Astrocyte (in vitro differentiated cells and primary cell): ENCODE measurements around the gene HIRA. TPM values are rescaled to one million over a fixed set of nuclear protein-coding genes. Genes with fewer than 3 reads are reported as not detected.
"Not testable (repeated sequence)": the region's sequence is repeated elsewhere in the genome, so short reads cannot be mapped to it uniquely, and the experiment has no call there.

Experiments used
- DNase-seq: peaks from one replicate; pipeline ENCODE4 v3.0.0-alpha.2; 2010; ENCODE audit warnings: low read depth
- FAIRE-seq: peaks from 2 replicates; lab custom pipeline; 2011; peaks lifted over from hg19 to GRCh38; lab: Jason Lieb, UNC
- H2AFZ ChIP-seq: 2 replicates; pipeline ENCODE4 v1.6.0; 2012; ENCODE audit warnings: low read depth, low read length, inconsistent platforms
- H3K27ac ChIP-seq: 2 replicates; pipeline ENCODE4 v1.5.1; 2011; ENCODE audit warnings: low read depth, low read length, inconsistent platforms
- H3K27me3 ChIP-seq: 2 replicates; pipeline ENCODE4 v1.6.0; 2011; ENCODE audit warnings: low read length, inconsistent platforms; ENCODE audit not compliant: insufficient read depth
- H3K36me3 ChIP-seq: 2 replicates; pipeline ENCODE4 v1.5.1; 2011; ENCODE audit warnings: low read length, inconsistent platforms; ENCODE audit not compliant: insufficient read depth
- H3K4me1 ChIP-seq: 2 replicates; pipeline ENCODE4 v1.5.1; 2011; ENCODE audit warnings: low read length, inconsistent platforms; ENCODE audit not compliant: insufficient read depth
- H3K4me2 ChIP-seq: 2 replicates; pipeline ENCODE4 v1.6.0; 2012; ENCODE audit warnings: low read length, inconsistent platforms
- H3K4me3 ChIP-seq: 2 replicates; pipeline ENCODE4 v1.5.1; 2011; ENCODE audit warnings: low read depth, mild to moderate bottlenecking, low read length, inconsistent platforms; ENCODE audit not compliant: insufficient read depth
- H3K79me2 ChIP-seq: 2 replicates; pipeline ENCODE4 v1.6.0; 2012; ENCODE audit warnings: mild to moderate bottlenecking, low read length, inconsistent platforms; ENCODE audit not compliant: insufficient read depth
- H3K9ac ChIP-seq: 2 replicates; pipeline ENCODE4 v1.6.0; 2012; ENCODE audit warnings: mild to moderate bottlenecking, low read length, inconsistent platforms
- H3K9me3 ChIP-seq: 2 replicates; pipeline ENCODE4 v1.5.1; 2012; ENCODE audit warnings: low read depth, mild to moderate bottlenecking, low read length, inconsistent platforms; ENCODE audit not compliant: insufficient read depth
- H4K20me1 ChIP-seq: 2 replicates; pipeline ENCODE4 v1.6.0; 2012; ENCODE audit warnings: low read length, inconsistent platforms; ENCODE audit not compliant: insufficient read depth
- H3K27ac Mint-ChIP-seq: one replicate; pipeline ENCODE4 v1.8.0; 2021; ENCODE audit warnings: mild to moderate bottlenecking, mixed read lengths; ENCODE audit not compliant: unreplicated experiment
- H3K27me3 Mint-ChIP-seq: one replicate; pipeline ENCODE4 v1.8.0; 2021; ENCODE audit warnings: low read depth, mixed read lengths; ENCODE audit not compliant: unreplicated experiment
- H3K36me3 Mint-ChIP-seq: one replicate; pipeline ENCODE4 v1.8.0; 2021; ENCODE audit warnings: low read depth, mixed read lengths; ENCODE audit not compliant: unreplicated experiment
- H3K4me1 Mint-ChIP-seq: one replicate; pipeline ENCODE4 v1.8.0; 2021; ENCODE audit warnings: low read depth, mixed read lengths; ENCODE audit not compliant: unreplicated experiment
- H3K4me3 Mint-ChIP-seq: one replicate; pipeline ENCODE4 v1.8.0; 2021; ENCODE audit warnings: mild to moderate bottlenecking, moderate library complexity, mixed read lengths; ENCODE audit not compliant: unreplicated experiment
- H3K9me3 Mint-ChIP-seq: one replicate; pipeline ENCODE4 v1.8.0; 2021; ENCODE audit warnings: mild to moderate bottlenecking, mixed read lengths; ENCODE audit not compliant: unreplicated experiment
- EZH2 ChIP-seq: IDR thresholded peaks from 2 replicates; pipeline ENCODE4 v1.6.1; 2012; ENCODE audit warnings: mild to moderate bottlenecking, low read length, inconsistent platforms; ENCODE audit not compliant: insufficient read depth
- total RNA-seq: library from RNA; stranded (reverse); gene quantifications from 2 replicates; pipeline ENCODE4 v1.2.1, GENCODE V29; 2021
- TF ChIP-seq, protein P1 (sequence below): IDR thresholded peaks from 2 replicates; pipeline ENCODE4 v1.5.1; 2011; ENCODE audit warnings: low read depth, mild to moderate bottlenecking, inconsistent platforms, low read length, moderate library complexity; ENCODE audit not compliant: insufficient read depth

HIRA gene
- total RNA-seq, 1 donor from 2014 or later, result 31.1 TPM

DNA sequence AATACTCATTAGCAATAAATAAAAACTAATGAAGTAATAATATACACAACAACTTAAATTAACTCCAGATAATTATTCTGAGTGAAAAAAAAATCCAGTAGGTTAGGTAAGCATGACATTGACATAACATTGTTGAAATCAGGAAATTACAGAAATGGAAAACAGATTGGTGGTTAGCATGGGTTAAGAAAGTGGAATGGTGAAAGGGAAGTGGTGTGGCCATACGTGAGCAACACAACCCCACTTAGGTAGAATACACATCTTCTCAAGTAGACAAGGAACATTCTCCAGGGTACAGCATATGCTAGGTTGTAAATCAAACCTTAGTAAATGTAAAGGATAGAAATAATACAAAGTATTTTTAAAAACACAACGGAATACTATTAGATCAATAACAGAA, 109.8 kb downstream of the HIRA start:
- Histone ChIP-seq H3K9ac (no peak overlapping the region), H3K36me3 (no peaks in the 10 kb centered on the region), H3K27me3 (no peaks in the 10 kb centered on the region), H3K27ac (no peak overlapping the region), H3K79me2 (no peaks in the 10 kb centered on the region), H4K20me1 (no peaks in the 10 kb centered on the region), H3K9me3 (no peaks in the 10 kb centered on the region), H3K4me1 (no peaks in the 10 kb centered on the region), H2AFZ (no peak overlapping the region), H3K4me2 (no peak overlapping the region), H3K4me3 (no peak overlapping the region)
- H3K9me3 Mint-ChIP-seq, result peaks cover 24% of the 10 kb centered on the region
- no peak for DNase-seq
- H3K27ac Mint-ChIP-seq, result no peak overlapping the region
- H3K36me3 Mint-ChIP-seq, result peaks cover 20% of the 10 kb centered on the region
- H3K27me3 Mint-ChIP-seq, result no peaks in the 10 kb centered on the region
- H3K4me3 Mint-ChIP-seq, result no peak overlapping the region
- no peaks in the 10 kb centered on the region for H3K4me1 Mint-ChIP-seq
- TF ChIP-seq EZH2, result no peak
- TF ChIP-seq, protein P1, sequence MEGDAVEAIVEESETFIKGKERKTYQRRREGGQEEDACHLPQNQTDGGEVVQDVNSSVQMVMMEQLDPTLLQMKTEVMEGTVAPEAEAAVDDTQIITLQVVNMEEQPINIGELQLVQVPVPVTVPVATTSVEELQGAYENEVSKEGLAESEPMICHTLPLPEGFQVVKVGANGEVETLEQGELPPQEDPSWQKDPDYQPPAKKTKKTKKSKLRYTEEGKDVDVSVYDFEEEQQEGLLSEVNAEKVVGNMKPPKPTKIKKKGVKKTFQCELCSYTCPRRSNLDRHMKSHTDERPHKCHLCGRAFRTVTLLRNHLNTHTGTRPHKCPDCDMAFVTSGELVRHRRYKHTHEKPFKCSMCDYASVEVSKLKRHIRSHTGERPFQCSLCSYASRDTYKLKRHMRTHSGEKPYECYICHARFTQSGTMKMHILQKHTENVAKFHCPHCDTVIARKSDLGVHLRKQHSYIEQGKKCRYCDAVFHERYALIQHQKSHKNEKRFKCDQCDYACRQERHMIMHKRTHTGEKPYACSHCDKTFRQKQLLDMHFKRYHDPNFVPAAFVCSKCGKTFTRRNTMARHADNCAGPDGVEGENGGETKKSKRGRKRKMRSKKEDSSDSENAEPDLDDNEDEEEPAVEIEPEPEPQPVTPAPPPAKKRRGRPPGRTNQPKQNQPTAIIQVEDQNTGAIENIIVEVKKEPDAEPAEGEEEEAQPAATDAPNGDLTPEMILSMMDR, result no peak
- no peak for FAIRE-seq

- Mint-ChIP-seq H3K36me3 (peaks cover 11% of the 10 kb centered on the region), H3K9me3 (peaks cover 30% of the 10 kb centered on the region)
- not testable (repeated sequence) for H4K20me1 ChIP-seq, H3K27ac Mint-ChIP-seq, H3K4me1 Mint-ChIP-seq, H3K27me3 ChIP-seq, H3K36me3 ChIP-seq, H3K9me3 ChIP-seq, FAIRE-seq, H3K4me1 ChIP-seq, H3K79me2 ChIP-seq, H2AFZ ChIP-seq, H3K27me3 Mint-ChIP-seq, H3K9ac ChIP-seq, H3K4me2 ChIP-seq, H3K27ac ChIP-seq, H3K4me3 Mint-ChIP-seq, DNase-seq, H3K4me3 ChIP-seq
Measured at GRCh38 chr22:19320136-19320535, 111.4 kb downstream of the HIRA start.

DNA sequence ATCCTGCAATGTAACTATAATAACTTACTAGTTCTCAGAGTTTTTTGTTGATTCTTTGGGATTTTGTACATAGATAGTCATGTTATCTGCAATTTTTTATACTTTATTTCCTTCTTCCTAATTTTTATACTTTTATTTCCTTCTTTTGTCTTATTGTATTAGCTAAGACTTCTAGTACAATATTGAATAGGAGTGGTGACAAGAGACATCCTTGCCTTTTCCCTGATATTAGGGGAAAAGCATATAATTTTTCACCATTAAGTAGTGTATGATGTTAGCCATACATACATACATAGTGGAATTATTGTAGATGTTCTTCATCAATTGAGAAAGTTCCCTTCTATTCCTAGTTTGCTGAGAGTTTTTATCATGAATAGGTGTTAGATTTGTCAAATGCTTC, 112.3 kb downstream of the HIRA start:
- H3K27ac Mint-ChIP-seq, result no peak overlapping the region
- H3K27me3 ChIP-seq, result no peaks in the 10 kb centered on the region
- H3K4me3 Mint-ChIP-seq, result no peak overlapping the region
- H3K36me3 ChIP-seq, result no peaks in the 10 kb centered on the region
- H3K36me3 Mint-ChIP-seq, result peaks cover 11% of the 10 kb centered on the region
- peaks cover 3% of the 10 kb centered on the region for H3K9me3 ChIP-seq
- FAIRE-seq, result no peak
- H3K9me3 Mint-ChIP-seq, result peaks cover 31% of the 10 kb centered on the region
- no peak for DNase-seq
- H3K4me3 ChIP-seq, result no peak overlapping the region
- no peak for TF ChIP-seq EZH2
- TF ChIP-seq, protein P1, result no peak
- no peak overlapping the region for H2AFZ ChIP-seq
- H3K4me1 ChIP-seq, result no peaks in the 10 kb centered on the region
- no peaks in the 10 kb centered on the region for H3K4me1 Mint-ChIP-seq
- H3K79me2 ChIP-seq, result no peaks in the 10 kb centered on the region
- H3K9ac ChIP-seq, result no peak overlapping the region
- no peak overlapping the region for H3K4me2 ChIP-seq
- no peak overlapping the region for H3K27ac ChIP-seq
- no peaks in the 10 kb centered on the region for H4K20me1 ChIP-seq
- peaks cover 2% of the 10 kb centered on the region for H3K27me3 Mint-ChIP-seq
